CD14-positive monocyte (primary cell): ENCODE measurements around the gene FOS. TPM values are rescaled to one million over a fixed set of nuclear protein-coding genes. Genes with fewer than 3 reads are reported as not detected.

ENCODE experiments used
- DNase-seq, 3 donors: peaks; one replicate each; pipeline ENCODE4 v3.0.0-alpha.2; 2011 to 2022
- H2AFZ ChIP-seq: 2 replicates; pipeline ENCODE4 v1.6.0; 2012; ENCODE audit warnings: mild to moderate bottlenecking, low read depth, low read length, inconsistent platforms; ENCODE audit not compliant: insufficient read depth, poor library complexity, severe bottlenecking
- H3K27ac ChIP-seq, 2 donors: 1 replicate in 1 of 2; 2 replicates in 1 of 2; pipeline ENCODE4 v1.5.1; 2012 to 2013; ENCODE audit warnings: low read length in 2 of 2, control low read depth in 1 of 2, inconsistent platforms in 1 of 2, low read depth in 1 of 2, mild to moderate bottlenecking in 1 of 2
- H3K27me3 ChIP-seq, 2 donors: one replicate each; pipeline versions ENCODE4 v1.6.0 to v1.6.1; 2011 to 2013; ENCODE audit warnings: low read length in 2 of 2; ENCODE audit not compliant: control insufficient read depth in 2 of 2, insufficient read depth in 2 of 2
- H3K36me3 ChIP-seq, 2 donors: replicated peaks in 1 of 2; 1 replicate in 1 of 2; 2 replicates in 1 of 2; pipeline versions ENCODE4 v1.5.1 to v1.6.1; 2012 to 2013; ENCODE audit warnings: low read length in 2 of 2, control low read depth in 1 of 2, inconsistent platforms in 1 of 2, mild to moderate bottlenecking in 1 of 2; ENCODE audit not compliant: insufficient read depth in 2 of 2, control insufficient read depth in 1 of 2
- H3K4me1 ChIP-seq, 2 donors: 1 replicate in 1 of 2; 2 replicates in 1 of 2; pipeline versions ENCODE4 v1.5.1 to v1.6.1; 2012 to 2013; ENCODE audit warnings: low read length in 2 of 2, control low read depth in 1 of 2, inconsistent platforms in 1 of 2, mild to moderate bottlenecking in 1 of 2, moderate library complexity in 1 of 2; ENCODE audit not compliant: insufficient read depth in 2 of 2, control insufficient read depth in 1 of 2
- H3K4me2 ChIP-seq: replicated peaks from 2 replicates; pipeline ENCODE3; 2012; ENCODE audit warnings: low read length, moderate library complexity, mild to moderate bottlenecking; ENCODE audit not compliant: poor library complexity, severe bottlenecking; ENCODE audit errors: extremely low read depth
- H3K4me3 ChIP-seq, 3 experiments: fragments of 200-600 bp in 1 of 3; sonication (generic) in 1 of 3; replicated peaks in 1 of 3; 1 replicate in 2 of 3; 2 replicates in 1 of 3; pipeline ENCODE4 v1.5.1; 2011 to 2013; ENCODE audit warnings: low read length in 3 of 3, mild to moderate bottlenecking in 3 of 3, control low read depth in 2 of 3, low read depth in 2 of 3, inconsistent platforms in 1 of 3, moderate library complexity in 1 of 3
- H3K79me2 ChIP-seq: 2 replicates; pipeline ENCODE4 v1.6.0; 2012; ENCODE audit warnings: mild to moderate bottlenecking, control low read depth, inconsistent platforms, low read length, moderate library complexity; ENCODE audit not compliant: insufficient read depth
- H3K9ac ChIP-seq: 2 replicates; pipeline ENCODE4 v1.6.0; 2017; ENCODE audit warnings: low read length, mild to moderate bottlenecking; ENCODE audit not compliant: insufficient read depth, poor library complexity, severe bottlenecking
- H3K9me3 ChIP-seq, 2 donors: replicated peaks in 1 of 2; 1 replicate in 1 of 2; 2 replicates in 1 of 2; pipeline versions ENCODE4 v1.5.1 to v1.6.1; 2012 to 2013; ENCODE audit warnings: low read length in 2 of 2, control low read depth in 1 of 2; ENCODE audit not compliant: control insufficient read depth in 1 of 2, insufficient read depth in 1 of 2
- H4K20me1 ChIP-seq: 2 replicates; pipeline ENCODE4 v1.6.0; 2012; ENCODE audit warnings: mild to moderate bottlenecking, low read length, control low read depth, moderate library complexity; ENCODE audit not compliant: insufficient read depth
- H3K27ac Mint-ChIP-seq, 7 donors: one replicate each; pipeline ENCODE4 v1.8.0; 2020; ENCODE audit warnings: mild to moderate bottlenecking in 7 of 7, mixed read lengths in 7 of 7, moderate library complexity in 6 of 7, inconsistent platforms in 2 of 7
- H3K27me3 Mint-ChIP-seq, 3 donors: one replicate each; pipeline ENCODE4 v1.8.0; 2021 to 2022; ENCODE audit warnings: low read depth in 3 of 3, mild to moderate bottlenecking in 3 of 3, mixed read lengths in 3 of 3, moderate library complexity in 3 of 3, inconsistent platforms in 1 of 3
- H3K36me3 Mint-ChIP-seq, 2 donors: one replicate each; pipeline ENCODE4 v1.8.0; 2020; ENCODE audit warnings: mixed read lengths in 2 of 2, inconsistent platforms in 1 of 2, mild to moderate bottlenecking in 1 of 2
- H3K4me1 Mint-ChIP-seq: one replicate; pipeline ENCODE4 v1.8.0; 2020; ENCODE audit warnings: mild to moderate bottlenecking, mixed read lengths
- H3K4me3 Mint-ChIP-seq, 2 donors: one replicate each; pipeline ENCODE4 v1.8.0; 2020; ENCODE audit warnings: mild to moderate bottlenecking in 2 of 2, mixed read lengths in 2 of 2, moderate library complexity in 1 of 2
- H3K9me3 Mint-ChIP-seq, 7 donors: one replicate each; pipeline ENCODE4 v1.8.0; 2020 to 2022; ENCODE audit warnings: mixed read lengths in 7 of 7, mild to moderate bottlenecking in 6 of 7, moderate library complexity in 6 of 7, inconsistent platforms in 2 of 7
- CTCF ChIP-seq: fragments of 200-600 bp; IDR thresholded peaks from one replicate; pipeline ENCODE4 v1.8.0; 2022; ENCODE audit warnings: antibody characterized with exemption, mild to moderate bottlenecking
- WGBS: methylation state at CpG from one replicate; pipeline ENCODE4 v1.1.5; 2013; ENCODE audit warnings: missing lambda C conversion rate; ENCODE audit not compliant: insufficient coverage; 5-methylcytosine and 5-hydroxymethylcytosine counted together
- intact Hi-C, 2 donors: fragments of 100-400 bp; cut with micrococcal nuclease; formaldehyde crosslinking; loops; one replicate each; pipeline versions ENCODE4 v1.15.0 to v1.15.1; 2023
- polyA plus RNA-seq, 3 donors: library from polyadenylated mRNA; depleted of rRNA in 1 of 3; unstranded in 2 of 3; stranded (reverse) in 1 of 3; fragments of 300-500 nt in 2 of 3; fragments of >200 nt in 1 of 3; fragmentation: Illumina TruSeq in 2 of 3; gene quantifications; 1 replicate in 2 of 3; 2 replicates in 1 of 3; pipeline ENCODE4 v1.2.3, GENCODE V29; 2012 to 2021

FOS gene
- polyA plus RNA-seq, 3 donors: 4,403 to 5,159 (median 4,841) TPM

GRCh38 chr14:75242546-75243273 lies 35.9 kb upstream of the FOS start:
- intact Hi-C loops: no loop called here
- H3K9me3 ChIP-seq: no peaks in the 10 kb centered on the region
- H3K4me1 Mint-ChIP-seq: peaks cover 24% of the 10 kb centered on the region
- H3K4me3 Mint-ChIP-seq: no peak overlapping the region
- no peak overlapping the region for H2AFZ ChIP-seq
- peaks cover 0 to 5% (median 2%) of the 10 kb centered on the region in 3 donors for H3K27me3 Mint-ChIP-seq
- H3K27me3 ChIP-seq: no peaks in the 10 kb centered on the region
- H3K4me3 ChIP-seq: no peak overlapping the region
- TF ChIP-seq CTCF: no peak
- H3K9ac ChIP-seq: no peak overlapping the region
- H3K36me3 ChIP-seq: no peaks in the 10 kb centered on the region
- H3K9me3 Mint-ChIP-seq: no peaks in the 10 kb centered on the region
- no peaks in the 10 kb centered on the region for H4K20me1 ChIP-seq
- H3K27ac ChIP-seq: no peak overlapping the region
- WGBS: 85% methylated on average over 8 of the region's 12 CpGs
- H3K4me2 ChIP-seq: no peak overlapping the region
- peaks cover 13 to 21% of the 10 kb centered on the region in 2 donors for H3K4me1 ChIP-seq
- peaks cover 0 to 2% of the 10 kb centered on the region in 2 donors for H3K36me3 Mint-ChIP-seq
- H3K79me2 ChIP-seq: no peaks in the 10 kb centered on the region
- DNase-seq: no peak
- H3K27ac Mint-ChIP-seq: no peak overlapping the region

GRCh38 chr14:75244121-75244520 lies 34.5 kb upstream of the FOS start:
- no peak for DNase-seq
- H3K9me3 Mint-ChIP-seq: no peaks in the 10 kb centered on the region
- Histone ChIP-seq H3K4me1 (peaks cover 11 to 17% of the 10 kb centered on the region in 2 donors), H3K9ac (no peak overlapping the region), H3K79me2 (no peaks in the 10 kb centered on the region), H2AFZ (no peak overlapping the region), H3K27me3 (no peaks in the 10 kb centered on the region), H4K20me1 (no peaks in the 10 kb centered on the region), H3K4me2 (no peak overlapping the region), H3K4me3 (no peak overlapping the region), H3K9me3 (no peaks in the 10 kb centered on the region), H3K27ac (no peak overlapping the region), H3K36me3 (no peaks in the 10 kb centered on the region)
- H3K4me3 Mint-ChIP-seq: no peak overlapping the region
- WGBS: 95% methylated on average over 2 of the region's 5 CpGs
- H3K4me1 Mint-ChIP-seq: peaks cover 23% of the 10 kb centered on the region
- no peak overlapping the region for H3K27ac Mint-ChIP-seq
- H3K36me3 Mint-ChIP-seq: peaks cover 0 to 2% of the 10 kb centered on the region in 2 donors
- TF ChIP-seq CTCF: no peak
- peaks cover 0 to 6% (median 2%) of the 10 kb centered on the region in 3 donors for H3K27me3 Mint-ChIP-seq
- intact Hi-C loops: no loop called here
